Measurements from ENCODE around the gene ACTN1. TPM values are rescaled to one million over a fixed set of nuclear protein-coding genes. Genes with fewer than 3 reads are reported as not detected.
"Not testable (repeated sequence)": the region's sequence is repeated elsewhere in the genome, so short reads cannot be mapped to it uniquely, and the experiment has no call there.

ACTN1 gene
- polyA plus RNA-seq (2011; rRNA removed) = 743 and 1,184 TPM in 2 replicates
- polyA minus RNA-seq (2011; rRNA and poly(A)+ RNA removed) = 1,395 and 1,473 TPM in 2 replicates

DNA sequence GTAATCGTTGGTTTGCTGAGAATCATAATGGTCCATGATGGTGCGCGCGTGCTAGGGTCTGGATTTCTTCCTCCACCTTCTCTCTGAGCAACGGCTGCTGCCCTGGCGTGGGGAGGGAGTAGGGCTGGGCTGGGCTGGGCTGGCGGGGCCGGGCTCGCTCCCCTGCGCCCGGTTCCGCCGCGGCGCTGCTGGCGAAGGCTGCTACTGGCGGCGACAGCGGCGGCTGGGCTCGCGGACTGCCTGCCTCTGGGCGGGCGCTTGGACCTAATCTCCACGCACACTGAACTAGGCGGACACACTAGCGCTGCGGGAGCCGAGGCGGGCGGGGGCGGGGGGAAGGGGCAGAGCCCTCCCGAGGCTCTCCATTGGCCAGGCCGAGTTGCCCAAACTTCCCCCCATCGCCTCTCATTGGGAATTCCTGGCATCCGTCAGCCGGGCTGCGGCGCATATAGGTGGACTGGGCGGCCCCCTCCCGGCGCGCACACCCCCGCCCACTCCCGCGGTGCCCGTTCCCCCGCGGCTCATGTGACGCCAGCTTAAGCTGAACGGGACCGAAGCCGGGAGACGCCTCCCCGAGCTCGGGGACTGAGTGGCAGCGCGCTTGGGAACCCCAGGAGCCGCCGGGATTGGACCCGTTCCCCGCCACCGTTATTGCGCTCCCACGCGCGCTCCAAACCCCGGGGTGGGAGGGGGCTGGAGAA is at the start of gene ACTN1:
Gene ACTN1 (minus strand): TSS at position 282 of the 701 bp plus-strand sequence. CDS start 246 bp downstream, at position 36.
- Histone ChIP-seq H3K4me3 (ENCODE audit: low read depth, low read length) (peak within 1 kb of the TSS; percentile 96), H3K27me3 (ENCODE audit: control insufficient read depth, insufficient read depth, low read length) (no peaks in the 10 kb centered on the region), H3K36me3 (ENCODE audit: control insufficient read depth, insufficient read depth, low read length) (peaks cover 7% of the 10 kb centered on the region)
- ChIA-PET POLR2A (interaction anchor here (0.6 to 1.7 kb wide), 5 partner anchors 9 to 186 kb away, joined by 3 to 7 read pairs (median 3); partner anchors contain the start of gene ZFP36L1), CTCF (interaction anchor here (0.7 to 1.7 kb wide), 4 partner anchors 54 to 120 kb away, joined by 3 to 5 read pairs (median 4); no protein-coding TSS in a partner anchor)
- TF ChIP-seq, protein P1, sequence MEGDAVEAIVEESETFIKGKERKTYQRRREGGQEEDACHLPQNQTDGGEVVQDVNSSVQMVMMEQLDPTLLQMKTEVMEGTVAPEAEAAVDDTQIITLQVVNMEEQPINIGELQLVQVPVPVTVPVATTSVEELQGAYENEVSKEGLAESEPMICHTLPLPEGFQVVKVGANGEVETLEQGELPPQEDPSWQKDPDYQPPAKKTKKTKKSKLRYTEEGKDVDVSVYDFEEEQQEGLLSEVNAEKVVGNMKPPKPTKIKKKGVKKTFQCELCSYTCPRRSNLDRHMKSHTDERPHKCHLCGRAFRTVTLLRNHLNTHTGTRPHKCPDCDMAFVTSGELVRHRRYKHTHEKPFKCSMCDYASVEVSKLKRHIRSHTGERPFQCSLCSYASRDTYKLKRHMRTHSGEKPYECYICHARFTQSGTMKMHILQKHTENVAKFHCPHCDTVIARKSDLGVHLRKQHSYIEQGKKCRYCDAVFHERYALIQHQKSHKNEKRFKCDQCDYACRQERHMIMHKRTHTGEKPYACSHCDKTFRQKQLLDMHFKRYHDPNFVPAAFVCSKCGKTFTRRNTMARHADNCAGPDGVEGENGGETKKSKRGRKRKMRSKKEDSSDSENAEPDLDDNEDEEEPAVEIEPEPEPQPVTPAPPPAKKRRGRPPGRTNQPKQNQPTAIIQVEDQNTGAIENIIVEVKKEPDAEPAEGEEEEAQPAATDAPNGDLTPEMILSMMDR (IDR thresholded peaks at IDR 0.05; ENCODE audit: insufficient read depth, low read depth, low read length) = no peak
- peak; percentile 88 for DNase-seq (ENCODE audit: low read depth)

DNA sequence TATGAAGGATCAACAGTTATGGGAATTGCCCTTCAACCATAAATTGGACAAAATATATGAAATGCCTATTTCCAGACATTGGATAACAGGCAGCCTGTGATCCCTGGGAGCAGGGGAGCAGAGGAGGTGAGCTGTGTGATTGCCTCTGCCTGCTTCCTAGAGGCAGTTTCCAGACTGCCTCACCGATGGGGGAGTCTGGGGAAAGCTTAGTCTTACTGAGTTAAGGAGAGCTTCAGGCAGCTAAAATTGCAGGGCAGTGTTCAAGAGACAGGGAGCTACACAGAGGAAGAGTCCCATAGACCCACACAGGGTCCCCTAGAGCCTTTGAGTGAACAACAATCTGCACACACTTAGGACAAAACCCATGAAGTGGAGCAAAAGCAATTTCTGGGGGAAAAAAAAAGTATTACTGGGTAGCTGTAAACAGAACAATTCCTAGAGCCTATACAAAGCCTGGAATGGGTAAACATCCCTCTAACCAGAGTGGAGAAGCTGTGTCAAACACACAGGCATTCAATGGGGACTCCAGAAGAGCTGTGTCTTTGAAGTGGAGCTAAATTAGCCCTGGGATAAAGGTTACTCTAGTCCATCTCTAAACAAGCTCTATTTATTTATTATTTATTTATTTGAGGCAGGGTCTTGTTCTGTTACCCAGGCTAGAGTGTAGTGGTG is 48.3 kb upstream of the ACTN1 start:
- TF ChIP-seq, protein P1 (IDR thresholded peaks at IDR 0.05; ENCODE audit: insufficient read depth, low read depth, low read length) = no peak
- no peaks in the 10 kb centered on the region for H3K27me3 ChIP-seq (ENCODE audit: control insufficient read depth, insufficient read depth, low read length)
- CTCF ChIA-PET = interaction anchor here (1.3 to 1.5 kb wide), 2 partner anchors 25 to 63 kb away, joined by 3 to 6 read pairs; no protein-coding TSS in a partner anchor
- DNase-seq (ENCODE audit: low read depth) = no peak
- POLR2A ChIA-PET = interaction anchor here (0.6 kb wide), 1 partner anchor 10 kb away, joined by 4 read pairs; no protein-coding TSS in a partner anchor
- no peak overlapping the region for H3K4me3 ChIP-seq (ENCODE audit: low read depth, low read length)
- H3K36me3 ChIP-seq (ENCODE audit: control insufficient read depth, insufficient read depth, low read length) = no peaks in the 10 kb centered on the region

DNA sequence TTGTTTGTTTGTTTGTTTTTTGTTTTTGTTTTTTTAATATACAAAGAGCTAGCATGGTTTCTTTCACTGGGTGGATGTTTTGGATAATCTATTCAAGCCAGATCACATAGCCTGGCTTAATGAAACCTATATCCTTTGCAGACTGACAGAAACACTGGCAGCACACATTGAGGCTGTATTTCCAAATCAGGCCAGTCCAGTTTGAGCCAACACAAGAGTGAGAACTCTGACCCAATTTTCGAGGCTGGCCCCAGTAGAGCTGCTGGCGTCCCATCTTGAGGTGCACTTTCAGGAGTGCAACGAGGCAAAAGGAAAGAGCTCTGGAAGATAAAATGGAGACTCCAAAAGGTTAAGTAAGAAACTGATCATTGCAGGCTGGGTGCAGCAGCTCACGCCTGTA is 43.9 kb upstream of the ACTN1 start:
- Histone ChIP-seq H3K4me3 (ENCODE audit: low read depth, low read length) (no peak overlapping the region), H3K36me3 (ENCODE audit: control insufficient read depth, insufficient read depth, low read length) (no peaks in the 10 kb centered on the region), H3K27me3 (ENCODE audit: control insufficient read depth, insufficient read depth, low read length) (no peaks in the 10 kb centered on the region)
- no peak for DNase-seq (ENCODE audit: low read depth)
- CTCF ChIA-PET = interaction anchor here (0.5 to 0.9 kb wide), 2 partner anchors 13 to 807 kb away, joined by 3 read pairs; no protein-coding TSS in a partner anchor
- TF ChIP-seq, protein P1 (IDR thresholded peaks at IDR 0.05; ENCODE audit: insufficient read depth, low read depth, low read length) = no peak
- POLR2A ChIA-PET = no interaction called here

DNA sequence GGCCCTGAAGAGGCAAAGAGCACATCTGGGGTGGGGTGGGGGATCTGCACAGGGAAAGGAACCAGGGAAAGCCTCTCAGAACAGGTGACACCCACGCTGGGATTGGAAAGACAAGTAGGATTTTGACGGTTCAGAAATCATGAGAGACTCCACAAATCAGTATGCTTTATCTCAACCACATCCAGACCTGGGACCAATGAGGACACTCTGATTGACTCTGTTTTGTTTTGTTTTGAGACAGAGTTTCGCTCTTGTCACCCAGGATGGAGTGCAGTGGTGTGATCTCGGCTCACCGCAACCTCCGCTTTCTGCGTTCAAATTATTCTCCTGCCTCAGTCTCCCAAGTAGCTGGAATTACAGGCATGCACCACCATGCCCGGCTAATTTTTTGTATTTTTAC is 43.0 kb upstream of the ACTN1 start:
- H3K27me3 ChIP-seq (ENCODE audit: control insufficient read depth, insufficient read depth, low read length); CTCF ChIA-PET; POLR2A ChIA-PET; DNase-seq (ENCODE audit: low read depth); H3K36me3 ChIP-seq (ENCODE audit: control insufficient read depth, insufficient read depth, low read length); H3K4me3 ChIP-seq (ENCODE audit: low read depth, low read length): not testable (repeated sequence)

DNA sequence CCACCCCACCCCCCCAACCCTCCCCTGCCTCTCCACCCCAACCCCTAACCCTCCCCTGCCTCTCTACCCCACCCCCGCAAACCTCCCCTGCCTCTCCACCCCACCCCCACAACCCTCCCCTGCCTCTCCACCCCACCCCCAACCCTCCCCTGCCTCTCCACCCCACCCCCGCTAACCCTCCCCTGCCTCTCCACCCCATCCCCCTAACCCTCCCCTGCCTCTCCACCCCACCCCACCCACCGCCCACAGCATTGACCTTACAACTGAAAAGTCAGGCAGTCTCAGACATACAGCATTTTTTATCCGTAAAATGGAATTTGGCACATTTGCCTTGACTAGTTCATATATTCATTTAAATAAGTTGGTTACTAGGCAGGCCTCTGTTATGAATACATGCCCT is 38.6 kb upstream of the ACTN1 start:
- DNase-seq (ENCODE audit: low read depth) = no peak
- TF ChIP-seq, protein P1 (IDR thresholded peaks at IDR 0.05; ENCODE audit: insufficient read depth, low read depth, low read length) = no peak
- POLR2A ChIA-PET = no interaction called here
- Histone ChIP-seq H3K27me3 (ENCODE audit: control insufficient read depth, insufficient read depth, low read length) (no peaks in the 10 kb centered on the region), H3K36me3 (ENCODE audit: control insufficient read depth, insufficient read depth, low read length) (no peaks in the 10 kb centered on the region), H3K4me3 (ENCODE audit: low read depth, low read length) (no peak overlapping the region)
- CTCF ChIA-PET = no interaction called here

Data from BJ (cell line).